HFF-Myc (cell line): ENCODE measurements around the gene OR2C3.

Experiments used
- DNase-seq: peaks from one replicate; pipeline ENCODE4 v3.0.0-alpha.2; 2011; ENCODE audit warnings: low read depth; ENCODE audit errors: extremely low read depth
- H3K4me3 ChIP-seq: replicated peaks from 2 replicates; pipeline ENCODE4 v1.5.1; 2011; ENCODE audit warnings: low read depth, mild to moderate bottlenecking, control low read depth, low read length
- TF ChIP-seq, protein P1 (sequence below): IDR thresholded peaks from 2 replicates; pipeline ENCODE4 v1.5.1; 2012; ENCODE audit warnings: mild to moderate bottlenecking, low read depth, low read length, control low read depth; ENCODE audit errors: missing control alignments

OR2C3 gene

DNA sequence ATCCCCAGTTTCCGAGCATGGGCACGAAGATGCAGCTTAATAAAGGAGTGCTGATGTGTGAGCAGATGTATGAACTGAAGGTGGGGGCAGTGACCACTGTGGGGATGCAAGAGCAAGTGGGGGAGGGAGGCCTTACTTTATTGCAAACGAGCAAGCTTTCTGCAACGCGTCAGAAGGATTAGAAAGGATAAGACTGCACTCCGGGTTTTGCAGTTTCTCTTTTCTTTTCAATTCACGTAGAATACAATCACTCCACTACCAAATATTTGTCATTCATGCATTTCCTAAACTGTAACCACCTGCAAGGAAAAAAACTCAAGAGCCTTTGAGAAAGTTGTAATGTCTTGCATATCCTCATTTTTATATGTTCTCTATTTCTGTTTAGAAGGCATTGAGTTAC lies 4.3 kb upstream of the OR2C3 start:
- TF ChIP-seq, protein P1, sequence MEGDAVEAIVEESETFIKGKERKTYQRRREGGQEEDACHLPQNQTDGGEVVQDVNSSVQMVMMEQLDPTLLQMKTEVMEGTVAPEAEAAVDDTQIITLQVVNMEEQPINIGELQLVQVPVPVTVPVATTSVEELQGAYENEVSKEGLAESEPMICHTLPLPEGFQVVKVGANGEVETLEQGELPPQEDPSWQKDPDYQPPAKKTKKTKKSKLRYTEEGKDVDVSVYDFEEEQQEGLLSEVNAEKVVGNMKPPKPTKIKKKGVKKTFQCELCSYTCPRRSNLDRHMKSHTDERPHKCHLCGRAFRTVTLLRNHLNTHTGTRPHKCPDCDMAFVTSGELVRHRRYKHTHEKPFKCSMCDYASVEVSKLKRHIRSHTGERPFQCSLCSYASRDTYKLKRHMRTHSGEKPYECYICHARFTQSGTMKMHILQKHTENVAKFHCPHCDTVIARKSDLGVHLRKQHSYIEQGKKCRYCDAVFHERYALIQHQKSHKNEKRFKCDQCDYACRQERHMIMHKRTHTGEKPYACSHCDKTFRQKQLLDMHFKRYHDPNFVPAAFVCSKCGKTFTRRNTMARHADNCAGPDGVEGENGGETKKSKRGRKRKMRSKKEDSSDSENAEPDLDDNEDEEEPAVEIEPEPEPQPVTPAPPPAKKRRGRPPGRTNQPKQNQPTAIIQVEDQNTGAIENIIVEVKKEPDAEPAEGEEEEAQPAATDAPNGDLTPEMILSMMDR = no peak
- no peak overlapping the region for H3K4me3 ChIP-seq
- DNase-seq = no peak

DNA sequence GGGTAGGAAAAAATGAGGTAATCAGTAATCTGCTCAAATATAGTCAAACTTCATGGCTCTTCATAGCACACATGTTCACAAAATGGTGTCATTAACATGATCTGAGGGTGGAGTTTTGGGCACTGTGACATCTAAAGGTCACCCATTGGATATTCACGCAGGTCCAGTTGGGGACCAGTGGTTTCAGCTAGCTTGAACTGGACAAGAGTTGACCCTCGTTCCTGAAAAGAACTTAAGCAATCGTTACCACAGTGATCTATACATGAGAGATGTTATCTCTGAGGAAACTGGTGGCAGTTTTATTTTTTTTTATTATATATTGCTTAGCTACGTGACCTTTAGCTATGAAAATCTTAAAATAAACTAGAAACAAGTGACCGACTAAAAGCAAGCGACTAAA lies 3.0 kb upstream of the OR2C3 start:
- TF ChIP-seq, protein P1 = no peak
- no peak overlapping the region for H3K4me3 ChIP-seq
- no peak for DNase-seq

DNA sequence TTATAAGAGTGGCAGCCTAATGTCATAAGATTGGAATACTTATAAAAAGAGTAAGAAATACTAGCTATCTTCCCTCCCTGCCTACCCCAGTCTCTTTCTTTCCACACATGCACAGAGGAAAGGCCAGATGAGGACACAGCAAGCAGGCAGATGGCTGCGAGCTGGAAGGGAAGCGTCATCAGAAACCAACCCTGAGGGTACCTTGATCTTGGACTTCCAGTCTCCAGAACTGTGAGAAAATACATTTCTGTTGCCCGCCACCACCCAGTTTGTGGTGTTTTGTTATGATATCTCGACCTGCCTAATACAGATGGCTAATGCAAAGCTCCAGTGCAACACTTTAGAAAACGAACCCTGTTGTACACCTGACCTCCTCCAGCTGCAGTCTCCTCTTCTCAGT lies 2.3 kb upstream of the OR2C3 start:
- TF ChIP-seq, protein P1 = no peak
- no peak for DNase-seq
- no peak overlapping the region for H3K4me3 ChIP-seq

DNA sequence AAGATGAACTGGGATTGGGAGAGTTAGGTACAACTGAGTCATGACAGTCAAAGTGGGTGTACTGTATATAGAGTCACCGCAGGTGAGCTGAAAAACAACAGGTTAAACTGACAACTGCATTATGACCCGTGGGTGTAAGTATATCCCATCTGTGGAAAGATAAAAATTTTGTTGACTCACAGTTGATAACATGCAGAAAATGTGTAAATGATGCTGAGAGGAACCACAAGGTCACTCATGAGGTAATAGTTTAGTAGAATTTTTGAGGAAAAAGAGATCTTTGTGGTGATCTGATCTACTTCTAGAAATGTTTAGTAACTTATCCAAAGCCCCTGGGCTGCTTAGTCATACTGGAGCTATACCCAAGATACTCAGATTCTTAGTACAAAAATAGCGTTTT lies 838 bp downstream of the OR2C3 start:
- DNase-seq = no peak

DNA sequence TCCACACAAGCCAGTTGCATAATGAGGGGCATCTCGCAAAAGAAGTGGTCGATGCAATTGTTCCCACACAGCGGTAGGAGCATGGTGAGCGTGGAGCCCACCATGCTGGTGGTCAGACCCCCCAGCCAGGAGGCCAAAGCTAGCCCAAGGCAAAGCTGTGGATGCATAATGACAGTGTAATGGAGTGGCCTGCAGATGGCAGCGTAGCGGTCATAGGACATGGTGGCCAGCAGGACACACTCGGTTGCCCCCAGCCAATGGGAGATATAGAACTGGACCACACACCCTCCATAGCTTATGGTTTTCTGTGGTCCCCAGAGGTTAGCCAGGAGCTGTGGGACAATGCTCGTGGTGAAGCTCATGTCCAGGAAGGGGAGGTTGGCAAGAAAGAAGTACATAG lies 4.3 kb downstream of the OR2C3 start:
- no peak overlapping the region for H3K4me3 ChIP-seq
- TF ChIP-seq, protein P1 = no peak

More for the DNA sequence above, 838 bp downstream of the OR2C3 start:
- no peak overlapping the region for H3K4me3 ChIP-seq
- TF ChIP-seq, protein P1 = no peak

DNA sequence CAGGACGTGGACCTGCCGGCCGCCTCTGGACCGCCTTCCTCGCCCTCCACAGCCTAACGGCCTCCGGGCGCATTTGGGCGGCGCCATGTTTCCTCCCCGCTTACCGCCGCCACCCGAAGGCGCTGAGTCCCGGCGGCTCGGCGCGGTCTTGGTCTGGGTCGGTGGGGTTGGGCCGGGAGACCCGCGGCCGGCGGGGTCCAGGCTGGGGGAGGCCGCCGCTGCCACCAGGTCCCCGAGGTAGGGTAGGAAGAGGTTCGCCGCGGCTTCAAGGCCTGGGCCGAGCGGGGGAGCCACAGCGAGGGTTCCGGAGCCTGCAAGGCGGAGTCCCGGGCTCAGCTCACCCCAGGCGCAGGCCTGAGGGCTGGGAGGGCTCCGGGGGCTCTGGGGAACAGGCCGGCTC lies 5.5 kb downstream of the OR2C3 start:
- no peak for DNase-seq
- TF ChIP-seq, protein P1 = no peak
- no peak overlapping the region for H3K4me3 ChIP-seq

More for the DNA sequence above, 4.3 kb downstream of the OR2C3 start:
- no peak for DNase-seq

DNA sequence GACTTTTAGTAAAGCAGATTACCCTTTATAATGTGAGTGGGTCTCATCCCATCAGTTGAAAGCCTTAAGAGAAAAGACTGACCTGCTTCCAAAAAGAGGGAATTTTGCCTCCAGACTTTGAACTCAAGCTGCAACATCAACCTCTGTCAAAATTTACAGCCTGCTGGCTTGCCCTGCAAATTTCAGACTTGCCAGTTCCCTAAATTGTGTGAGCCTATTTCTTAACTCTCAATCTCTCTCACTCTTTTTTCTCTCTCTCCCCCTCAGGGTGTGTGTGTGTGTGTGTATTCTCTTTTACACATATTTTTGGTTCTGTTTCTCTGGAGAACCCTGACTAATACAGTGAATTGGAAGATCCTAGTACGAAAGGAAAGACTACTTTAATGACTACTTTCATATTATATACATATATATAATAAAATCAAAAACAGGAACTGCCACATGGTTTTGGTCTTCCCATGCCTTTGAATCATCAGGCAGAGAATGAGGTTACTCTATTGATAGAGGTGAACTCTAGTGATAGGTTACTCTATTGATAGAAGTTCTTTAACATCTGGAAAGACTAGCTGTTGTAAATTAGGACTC lies 6.4 kb downstream of the OR2C3 start:
- TF ChIP-seq, protein P1 = no peak
- DNase-seq = no peak
- no peak overlapping the region for H3K4me3 ChIP-seq
